Naive thymus-derived CD4-positive, alpha-beta T cell (primary cell): Measurements from ENCODE around the gene ZNF175. TPM values are rescaled to one million over a fixed set of nuclear protein-coding genes. Genes with fewer than 3 reads are reported as not detected.
A peak's percentile ranks its signal among the peaks of the same experiment; 100 is the strongest.

Experiments used
- ATAC-seq: fragments of 150-1000 bp; cut with Tn5 transposase; 2 replicates; pipeline ENCODE4 v1.10.0; 2021; ENCODE audit warnings: mild to moderate bottlenecking, moderate library complexity
- CTCF ChIA-PET: fragments of 350-600 bp; sonication (Branson Sonifier 250); formaldehyde crosslinking; loops from one replicate; lab custom pipeline; 2021; ENCODE audit warnings: antibody characterized with exemption; lab: Charles Lee
- POLR2A ChIA-PET: fragments of 350-600 bp; sonication (Branson Sonifier 250); formaldehyde crosslinking; loops from one replicate; lab custom pipeline; 2021; ENCODE audit warnings: antibody characterized with exemption, inconsistent platforms; lab: Charles Lee
- DNase-seq, 9 donors: peaks; one replicate each; pipeline versions ENCODE4 v3.0.0 to v3.0.0-alpha.2; 2020 to 2022; ENCODE audit warnings: mixed read lengths in 1 of 9
- H3K27ac ChIP-seq: one replicate; pipeline ENCODE4 v1.7.0; 2013; ENCODE audit warnings: mild to moderate bottlenecking, low read depth, low read length, moderate library complexity
- H3K27me3 ChIP-seq, 2 donors: one replicate each; pipeline ENCODE4 v1.7.0; 2013; ENCODE audit warnings: low read length in 2 of 2, mild to moderate bottlenecking in 2 of 2, moderate library complexity in 2 of 2; ENCODE audit not compliant: control insufficient read depth in 2 of 2, insufficient read depth in 2 of 2
- H3K36me3 ChIP-seq, 3 experiments: 1 replicate in 2 of 3; 2 replicates in 1 of 3; pipeline ENCODE4 v1.7.0; 2013; ENCODE audit warnings: low read length in 3 of 3, mild to moderate bottlenecking in 3 of 3, moderate library complexity in 1 of 3; ENCODE audit not compliant: insufficient read depth in 3 of 3, control insufficient read depth in 2 of 3
- H3K4me1 ChIP-seq, 2 donors: one replicate each; pipeline ENCODE4 v1.7.0; 2013; ENCODE audit warnings: low read length in 2 of 2, mild to moderate bottlenecking in 2 of 2, moderate library complexity in 1 of 2; ENCODE audit not compliant: control insufficient read depth in 2 of 2, insufficient read depth in 2 of 2
- H3K4me3 ChIP-seq: 2 replicates; pipeline ENCODE4 v1.7.0; 2013; ENCODE audit warnings: mild to moderate bottlenecking, low read length
- H3K9me3 ChIP-seq, 3 experiments: 1 replicate in 2 of 3; 2 replicates in 1 of 3; pipeline ENCODE4 v1.7.0; 2013; ENCODE audit warnings: low read length in 3 of 3; ENCODE audit not compliant: control insufficient read depth in 2 of 3
- H3K27ac Mint-ChIP-seq, 9 donors: one replicate each; pipeline ENCODE4 v1.8.0; 2020 to 2022; ENCODE audit warnings: mixed read lengths in 9 of 9, mild to moderate bottlenecking in 8 of 9, moderate library complexity in 5 of 9, inconsistent platforms in 2 of 9
- H3K27me3 Mint-ChIP-seq, 5 donors: one replicate each; pipeline ENCODE4 v1.8.0; 2021 to 2022; ENCODE audit warnings: mixed read lengths in 5 of 5, mild to moderate bottlenecking in 1 of 5
- H3K36me3 Mint-ChIP-seq, 5 donors: one replicate each; pipeline ENCODE4 v1.8.0; 2020 to 2022; ENCODE audit warnings: mixed read lengths in 5 of 5, mild to moderate bottlenecking in 3 of 5, inconsistent platforms in 1 of 5
- H3K4me1 Mint-ChIP-seq, 7 donors: one replicate each; pipeline ENCODE4 v1.8.0; 2020 to 2022; ENCODE audit warnings: mixed read lengths in 7 of 7, mild to moderate bottlenecking in 3 of 7, inconsistent platforms in 1 of 7
- H3K4me3 Mint-ChIP-seq, 10 donors: one replicate each; pipeline ENCODE4 v1.8.0; 2020 to 2022; ENCODE audit warnings: mild to moderate bottlenecking in 10 of 10, mixed read lengths in 10 of 10, moderate library complexity in 6 of 10, inconsistent platforms in 2 of 10
- H3K9me3 Mint-ChIP-seq, 11 donors: one replicate each; pipeline ENCODE4 v1.8.0; 2020 to 2022; ENCODE audit warnings: mixed read lengths in 11 of 11, mild to moderate bottlenecking in 4 of 11, inconsistent platforms in 1 of 11, moderate library complexity in 1 of 11
- intact Hi-C, 2 donors: fragments of 100-400 bp; cut with micrococcal nuclease; formaldehyde crosslinking; loops; one replicate each; pipeline ENCODE4 v1.15.1; 2023
- polyA plus RNA-seq, 2 donors: library from polyadenylated mRNA; unstranded; fragments of 300-500 nt; fragmentation: Illumina TruSeq; gene quantifications; one replicate each; pipeline ENCODE4 v1.2.3, GENCODE V29; 2021
- total RNA-seq, 6 experiments: library from RNA in 5 of 6; stranded (reverse) in 5 of 6; gene quantifications; 1 replicate in 5 of 6; 2 replicates in 1 of 6; pipeline ENCODE4 v1.2.3 and lab custom pipeline; 2021 to 2026

ZNF175 gene
- total and polyA plus RNA-seq, 7 experiments from 2014 or later: 2.6 to 19.1 (median 7.1) TPM

DNA sequence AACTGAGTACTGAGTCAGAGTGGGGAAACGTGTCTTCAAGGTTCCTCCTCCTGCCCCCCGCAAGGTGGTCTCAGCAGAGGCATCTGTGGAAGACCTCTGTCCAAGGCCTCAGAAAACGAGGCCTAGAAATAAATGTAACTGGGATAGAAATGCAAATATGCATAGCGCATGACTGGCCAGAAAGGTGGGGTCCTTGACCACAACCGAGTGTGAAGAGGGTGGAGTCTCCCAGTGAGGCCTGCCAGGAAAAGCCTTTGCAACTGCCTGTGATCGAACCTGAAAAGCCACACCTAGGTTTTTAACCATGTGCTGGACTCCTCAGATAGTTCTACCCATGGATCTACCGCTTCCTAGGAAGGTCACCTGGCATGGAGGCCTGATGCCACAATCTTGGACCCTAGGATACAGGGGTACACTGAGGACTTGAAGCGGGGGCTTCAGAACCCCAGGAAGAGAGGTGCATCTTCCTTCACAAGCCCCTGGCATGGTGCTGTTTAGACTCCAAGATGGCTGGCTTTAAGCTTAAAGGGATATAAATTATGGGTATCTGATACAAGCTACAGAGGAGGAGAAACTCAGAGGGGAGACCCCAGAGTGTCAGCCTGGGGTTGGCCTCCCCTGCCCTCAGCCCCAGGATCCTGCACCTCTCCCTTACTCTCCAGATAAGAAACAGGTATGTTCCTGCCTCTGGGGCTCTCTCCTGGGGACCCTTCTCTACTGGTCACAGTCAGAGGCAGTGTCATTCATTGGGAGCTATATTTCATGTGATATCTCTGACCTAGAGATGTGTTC, 21.4 kb upstream of the ZNF175 start:
- H3K4me1 ChIP-seq: no peaks in the 10 kb centered on the region

DNA sequence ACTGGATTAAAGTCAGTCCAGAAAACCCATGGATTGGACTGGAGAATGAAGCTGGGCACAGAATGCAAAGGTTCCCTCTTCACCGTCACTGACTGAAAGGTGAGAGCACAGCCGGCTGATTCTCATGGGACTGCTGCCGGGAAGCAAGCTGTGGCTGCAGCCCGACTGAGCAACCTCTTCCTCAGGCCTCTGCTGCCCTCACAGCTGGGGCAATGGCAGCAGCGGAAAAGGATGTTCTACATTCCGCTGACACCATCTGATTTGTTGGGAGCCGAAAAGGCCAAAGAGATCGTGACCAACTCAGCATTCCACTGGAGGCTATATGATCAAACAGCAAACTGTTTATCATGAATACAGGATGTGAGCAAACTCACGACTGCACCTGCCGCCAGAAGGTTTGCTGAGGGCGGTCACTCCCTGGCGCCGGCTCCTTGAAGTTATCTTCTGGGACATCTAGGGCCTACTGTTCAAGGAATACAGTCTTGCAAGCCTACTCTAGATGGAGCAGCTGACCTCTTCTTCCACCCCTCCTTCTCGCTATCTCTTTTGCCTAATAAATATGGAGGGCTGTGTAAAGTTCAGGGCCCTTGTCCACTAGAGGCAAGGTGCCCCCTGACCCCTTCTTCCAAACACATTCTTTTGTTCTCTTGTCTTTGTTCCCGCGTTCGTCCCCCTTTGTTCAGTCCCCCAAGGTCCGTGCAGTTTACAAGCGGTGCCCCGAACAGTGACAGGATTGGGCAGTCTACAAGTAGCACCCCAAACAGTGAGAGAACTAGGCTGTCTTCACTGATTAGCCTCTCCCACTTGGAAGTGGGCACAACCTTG, 20.0 kb upstream of the ZNF175 start:
- H3K4me3 Mint-ChIP-seq: peak overlapping the region in 1 of 10 donors; percentile 45
- DNase-seq: no peak
- peaks cover 8 to 40% (median 10%) of the 10 kb centered on the region in 7 donors for H3K4me1 Mint-ChIP-seq

More for the DNA sequence above, 21.4 kb upstream of the ZNF175 start:
- DNase-seq (peak in 1 of 9 donors; percentile 8), ATAC-seq (no peak)
- Mint-ChIP-seq H3K9me3 (peaks cover 0 to 20% (median 2%) of the 10 kb centered on the region in 11 donors), H3K27ac (no peak overlapping the region), H3K4me3 (peak overlapping the region in 1 of 10 donors; percentile 35), H3K36me3 (peaks cover 0 to 12% (median 0%) of the 10 kb centered on the region in 5 donors), H3K27me3 (peaks cover 28 to 80% (median 66%) of the 10 kb centered on the region in 5 donors), H3K4me1 (peaks cover 8 to 40% (median 10%) of the 10 kb centered on the region in 7 donors)
- POLR2A ChIA-PET: interaction anchor here (0.7 kb wide), 1 partner anchor 598 kb away, joined by 5 read pairs; no protein-coding TSS in a partner anchor
- H3K9me3 ChIP-seq: no peaks in the 10 kb centered on the region
- H3K4me3 ChIP-seq: no peak overlapping the region
- peaks cover 0 to 7% of the 10 kb centered on the region in 2 donors for H3K27me3 ChIP-seq
- H3K36me3 ChIP-seq: no peaks in the 10 kb centered on the region
- H3K27ac ChIP-seq: no peak overlapping the region
- intact Hi-C loops: no loop called here
- CTCF ChIA-PET: no interaction called here

DNA sequence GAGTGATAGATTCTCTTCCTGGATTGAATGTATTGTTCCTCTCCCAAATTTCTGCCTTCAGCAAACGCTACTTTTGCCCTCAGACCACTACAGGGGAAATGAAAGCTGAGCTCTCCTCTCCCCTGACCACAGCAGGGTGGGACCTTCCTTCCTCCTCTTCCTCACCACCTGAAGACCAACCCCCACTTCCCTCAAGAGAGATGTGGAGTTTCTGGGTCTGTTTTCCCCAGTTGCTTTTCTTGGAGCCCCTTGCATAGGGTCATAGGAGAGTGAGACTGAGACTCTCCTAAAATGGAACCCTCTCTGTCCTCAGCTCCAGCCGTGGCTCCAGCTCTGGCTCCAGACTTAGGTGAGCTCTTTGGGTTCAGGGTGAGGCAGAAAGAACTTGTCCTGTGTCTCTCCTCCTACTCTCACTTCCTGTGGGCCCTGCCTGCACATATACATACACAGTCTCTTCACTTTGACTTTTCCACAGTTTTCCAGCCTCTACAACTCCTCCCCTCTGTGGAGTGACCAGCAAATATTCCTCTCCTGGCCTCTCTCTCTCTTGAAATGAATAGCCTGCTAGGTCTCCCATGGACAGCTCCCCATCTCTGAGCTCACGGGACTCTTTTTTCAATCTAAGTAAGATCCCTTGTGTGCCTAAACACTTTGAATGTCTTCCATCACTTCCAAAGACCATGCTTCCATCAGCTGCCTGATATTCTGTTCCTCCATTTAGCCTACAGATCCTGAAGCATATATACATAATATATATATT, 19.2 kb upstream of the ZNF175 start:
- no peak for DNase-seq
- ChIA-PET CTCF (no interaction called here), POLR2A (no interaction called here)
- H3K4me1 ChIP-seq: no peaks in the 10 kb centered on the region
- Mint-ChIP-seq H3K27ac (no peak overlapping the region), H3K4me3 (peak overlapping the region in 2 of 10 donors; percentile 4 to 45), H3K9me3 (peaks cover 0 to 23% (median 4%) of the 10 kb centered on the region in 11 donors), H3K4me1 (peaks cover 8 to 34% (median 10%) of the 10 kb centered on the region in 7 donors), H3K27me3 (peaks cover 26 to 85% (median 70%) of the 10 kb centered on the region in 5 donors), H3K36me3 (peaks cover 0 to 12% (median 0%) of the 10 kb centered on the region in 5 donors)
- ATAC-seq: no peak
- intact Hi-C loops: no loop called here
- H3K27me3 ChIP-seq: peaks cover 0 to 7% of the 10 kb centered on the region in 2 donors
- H3K4me3 ChIP-seq: no peak overlapping the region
- no peak overlapping the region for H3K27ac ChIP-seq
- H3K9me3 ChIP-seq: no peaks in the 10 kb centered on the region
- H3K36me3 ChIP-seq: no peaks in the 10 kb centered on the region

More for the DNA sequence above, 20.0 kb upstream of the ZNF175 start:
- peaks cover 0 to 12% (median 0%) of the 10 kb centered on the region in 5 donors for H3K36me3 Mint-ChIP-seq
- POLR2A ChIA-PET: no interaction called here
- peaks cover 0 to 7% of the 10 kb centered on the region in 2 donors for H3K27me3 ChIP-seq
- peaks cover 0 to 23% (median 3%) of the 10 kb centered on the region in 11 donors for H3K9me3 Mint-ChIP-seq
- H3K27ac ChIP-seq: no peak overlapping the region
- H3K27ac Mint-ChIP-seq: no peak overlapping the region
- no peaks in the 10 kb centered on the region for H3K4me1 ChIP-seq
- intact Hi-C loops: no loop called here
- ATAC-seq: no peak
- H3K9me3 ChIP-seq: no peaks in the 10 kb centered on the region
- peaks cover 31 to 81% (median 69%) of the 10 kb centered on the region in 5 donors for H3K27me3 Mint-ChIP-seq
- no peak overlapping the region for H3K4me3 ChIP-seq
- no peaks in the 10 kb centered on the region for H3K36me3 ChIP-seq
- CTCF ChIA-PET: no interaction called here

DNA sequence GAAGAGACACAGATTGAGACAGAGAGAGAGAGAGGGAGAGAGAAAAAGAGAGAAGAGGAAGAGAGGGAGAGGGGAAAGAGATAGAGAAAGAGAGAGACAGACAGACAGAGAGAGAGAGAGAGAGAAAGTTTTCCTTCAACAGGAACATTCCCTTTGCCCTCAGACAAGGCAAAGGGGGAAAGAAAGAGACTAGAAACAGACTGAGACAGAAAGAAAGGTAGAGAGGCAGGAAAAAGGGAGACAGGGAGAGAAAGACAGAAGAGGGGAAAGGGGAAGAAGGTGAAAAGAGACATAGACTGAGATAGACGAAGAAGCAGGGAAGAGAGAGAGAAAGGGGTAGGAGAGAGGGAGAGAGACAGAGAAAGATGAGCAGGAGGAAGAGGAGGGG, 18.5 kb upstream of the ZNF175 start:
- Mint-ChIP-seq H3K27ac (no peak overlapping the region), H3K36me3 (peaks cover 0 to 10% (median 0%) of the 10 kb centered on the region in 5 donors), H3K4me1 (peaks cover 8 to 26% (median 10%) of the 10 kb centered on the region in 7 donors), H3K9me3 (peaks cover 0 to 23% (median 5%) of the 10 kb centered on the region in 11 donors), H3K27me3 (peaks cover 21 to 81% (median 67%) of the 10 kb centered on the region in 5 donors), H3K4me3 (no peak overlapping the region)
- ATAC-seq (no peak), DNase-seq (no peak)
- H3K4me3 ChIP-seq: no peak overlapping the region
- H3K4me1 ChIP-seq: no peaks in the 10 kb centered on the region
- ChIA-PET CTCF (no interaction called here), POLR2A (no interaction called here)
- intact Hi-C loops: no loop called here
- peaks cover 0 to 7% of the 10 kb centered on the region in 2 donors for H3K27me3 ChIP-seq
- no peak overlapping the region for H3K27ac ChIP-seq
- no peaks in the 10 kb centered on the region for H3K9me3 ChIP-seq
- H3K36me3 ChIP-seq: no peaks in the 10 kb centered on the region

DNA sequence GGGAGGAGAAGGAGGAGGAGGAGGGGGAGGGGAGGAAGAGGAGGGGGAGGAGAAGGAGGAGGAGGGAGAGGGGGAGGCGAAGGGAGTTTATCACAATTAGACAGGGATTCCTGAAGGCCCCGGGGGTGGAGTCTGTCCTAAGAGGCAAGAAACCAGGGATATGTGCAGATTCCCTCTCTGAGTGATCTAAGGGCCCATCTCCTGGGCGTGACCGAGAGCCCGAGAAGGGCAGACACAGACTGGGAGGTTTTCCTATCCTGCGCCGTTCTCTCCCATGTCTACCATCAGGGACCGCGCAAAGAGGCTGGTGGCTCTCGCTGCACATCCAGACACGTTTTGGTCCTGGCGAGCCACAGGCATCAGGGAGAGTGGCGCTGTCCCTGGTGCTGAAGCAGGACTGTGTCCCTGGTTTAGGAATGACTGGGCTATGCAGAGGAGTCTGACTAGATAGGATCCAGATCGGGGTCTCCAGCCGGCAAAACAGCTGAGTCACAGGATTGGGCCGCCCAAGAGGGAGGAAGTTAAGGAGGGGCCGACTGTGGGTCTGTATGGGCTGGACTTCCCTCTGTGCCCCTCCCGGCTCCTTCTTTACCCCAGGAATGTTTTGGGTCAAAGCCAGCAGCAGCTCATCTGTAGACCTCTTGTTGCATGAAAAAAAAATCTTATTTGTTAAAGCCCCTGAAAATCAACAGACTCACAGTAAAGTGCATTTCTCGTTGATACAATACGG, 17.9 kb upstream of the ZNF175 start:
- no peaks in the 10 kb centered on the region for H3K9me3 ChIP-seq
- ChIA-PET CTCF (no interaction called here), POLR2A (no interaction called here)
- DNase-seq (peak in 1 of 9 donors; percentile 62), ATAC-seq (peak; percentile 54)
- intact Hi-C loops: no loop called here
- peaks cover 0 to 9% (median 0%) of the 10 kb centered on the region in 5 donors for H3K36me3 Mint-ChIP-seq
- no peak overlapping the region for H3K4me3 ChIP-seq
- H3K27ac Mint-ChIP-seq: no peak overlapping the region
- H3K4me1 ChIP-seq: no peaks in the 10 kb centered on the region
- peaks cover 22 to 75% (median 65%) of the 10 kb centered on the region in 5 donors for H3K27me3 Mint-ChIP-seq
- H3K36me3 ChIP-seq: no peaks in the 10 kb centered on the region
- H3K27ac ChIP-seq: no peak overlapping the region
- H3K27me3 ChIP-seq: peaks cover 0 to 7% of the 10 kb centered on the region in 2 donors
- no peak overlapping the region for H3K4me3 Mint-ChIP-seq
- peaks cover 0 to 23% (median 5%) of the 10 kb centered on the region in 11 donors for H3K9me3 Mint-ChIP-seq
- peaks cover 8 to 21% (median 10%) of the 10 kb centered on the region in 7 donors for H3K4me1 Mint-ChIP-seq
